ENCODE data around the gene NPHP4.

NPHP4 gene

DNA sequence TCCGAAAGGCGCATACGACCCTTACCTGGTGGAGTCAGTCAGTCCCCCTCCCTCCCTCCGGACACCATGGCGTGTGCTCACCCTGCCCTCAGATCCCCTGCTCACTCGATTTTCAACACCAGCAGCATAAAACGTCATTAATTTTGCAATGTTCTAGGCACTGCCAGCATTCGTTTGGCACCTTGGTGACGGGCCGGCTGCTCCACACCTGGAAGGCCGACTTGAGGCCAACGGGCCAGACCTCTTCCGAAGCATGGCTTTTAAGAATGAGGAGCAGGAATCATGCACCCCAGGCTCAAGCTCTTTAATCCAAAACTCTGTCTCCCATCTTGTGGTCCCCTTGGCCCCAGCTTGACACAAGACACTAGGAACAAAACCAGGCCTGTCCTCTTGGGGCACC lies 33.1 kb downstream of the NPHP4 start:
- H3K4me2 ChIP-seq (ENCODE audit: low read depth, low read length) = no peak overlapping the region
- TF ChIP-seq EZH2 (optimal IDR thresholded peaks at IDR 0.05; ENCODE audit: low read depth, low read length) (no peak), EZH2phosphoT487 (IDR thresholded peaks at IDR 0.05; ENCODE audit: low read length) (no peak)
- TF ChIP-seq, protein P1, sequence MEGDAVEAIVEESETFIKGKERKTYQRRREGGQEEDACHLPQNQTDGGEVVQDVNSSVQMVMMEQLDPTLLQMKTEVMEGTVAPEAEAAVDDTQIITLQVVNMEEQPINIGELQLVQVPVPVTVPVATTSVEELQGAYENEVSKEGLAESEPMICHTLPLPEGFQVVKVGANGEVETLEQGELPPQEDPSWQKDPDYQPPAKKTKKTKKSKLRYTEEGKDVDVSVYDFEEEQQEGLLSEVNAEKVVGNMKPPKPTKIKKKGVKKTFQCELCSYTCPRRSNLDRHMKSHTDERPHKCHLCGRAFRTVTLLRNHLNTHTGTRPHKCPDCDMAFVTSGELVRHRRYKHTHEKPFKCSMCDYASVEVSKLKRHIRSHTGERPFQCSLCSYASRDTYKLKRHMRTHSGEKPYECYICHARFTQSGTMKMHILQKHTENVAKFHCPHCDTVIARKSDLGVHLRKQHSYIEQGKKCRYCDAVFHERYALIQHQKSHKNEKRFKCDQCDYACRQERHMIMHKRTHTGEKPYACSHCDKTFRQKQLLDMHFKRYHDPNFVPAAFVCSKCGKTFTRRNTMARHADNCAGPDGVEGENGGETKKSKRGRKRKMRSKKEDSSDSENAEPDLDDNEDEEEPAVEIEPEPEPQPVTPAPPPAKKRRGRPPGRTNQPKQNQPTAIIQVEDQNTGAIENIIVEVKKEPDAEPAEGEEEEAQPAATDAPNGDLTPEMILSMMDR (IDR thresholded peaks at IDR 0.05; ENCODE audit: low read length) = no peak
- no peaks in the 10 kb centered on the region for H3K79me2 ChIP-seq (ENCODE audit: low read length)
- no peak overlapping the region for H3K9ac ChIP-seq (ENCODE audit: low read length)
- peaks cover 6% of the 10 kb centered on the region; the same call in 1 of the 2 replicates for H3K4me1 ChIP-seq (ENCODE audit: low read length)
- H3K27ac ChIP-seq (ENCODE audit: low read length) = no peak overlapping the region
- H2AFZ ChIP-seq (ENCODE audit: low read length) = no peak overlapping the region
- no peak overlapping the region for H3K4me3 ChIP-seq (ENCODE audit: low read length)
- H3K9me2 ChIP-seq (replicated peaks; ENCODE audit: insufficient read depth, low read length) = no peaks in the 10 kb centered on the region
- no peaks in the 10 kb centered on the region for H3K36me3 ChIP-seq (replicated peaks; ENCODE audit: insufficient read depth, low read length)
- no peaks in the 10 kb centered on the region for H3K27me3 ChIP-seq (replicated peaks; ENCODE audit: insufficient read depth, low read length)
- H4K20me1 ChIP-seq (ENCODE audit: insufficient read depth, low read length) = no peaks in the 10 kb centered on the region; the same call in 1 of the 2 replicates
- no peaks in the 10 kb centered on the region for H3K9me3 ChIP-seq (replicated peaks; ENCODE audit: insufficient read depth, low read length)
- no peaks in the 10 kb centered on the region for H3F3A ChIP-seq (ENCODE audit: insufficient read depth, low read length)
- no peak for DNase-seq

GRCh38 chr1:5956022-5956830 lies 36.0 kb downstream of the NPHP4 start:
- Histone ChIP-seq H4K20me1 (ENCODE audit: insufficient read depth, low read length) (no peaks in the 10 kb centered on the region; the same call in 1 of the 2 replicates), H3K4me1 (ENCODE audit: low read length) (peaks cover 6% of the 10 kb centered on the region; the same call in 1 of the 2 replicates), H3K4me3 (ENCODE audit: low read length) (no peak overlapping the region), H2AFZ (ENCODE audit: low read length) (no peak overlapping the region), H3K9me3 (replicated peaks; ENCODE audit: insufficient read depth, low read length) (no peaks in the 10 kb centered on the region), H3K9ac (ENCODE audit: low read length) (no peak overlapping the region), H3K27ac (ENCODE audit: low read length) (no peak overlapping the region), H3K9me2 (replicated peaks; ENCODE audit: insufficient read depth, low read length) (no peaks in the 10 kb centered on the region), H3K27me3 (replicated peaks; ENCODE audit: insufficient read depth, low read length) (no peaks in the 10 kb centered on the region), H3K4me2 (ENCODE audit: low read depth, low read length) (no peak overlapping the region), H3K36me3 (replicated peaks; ENCODE audit: insufficient read depth, low read length) (no peaks in the 10 kb centered on the region), H3F3A (ENCODE audit: insufficient read depth, low read length) (no peaks in the 10 kb centered on the region), H3K79me2 (ENCODE audit: low read length) (no peaks in the 10 kb centered on the region)
- TF ChIP-seq EZH2 (optimal IDR thresholded peaks at IDR 0.05; ENCODE audit: low read depth, low read length) (no peak), EZH2phosphoT487 (IDR thresholded peaks at IDR 0.05; ENCODE audit: low read length) (no peak)
- TF ChIP-seq, protein P1 (IDR thresholded peaks at IDR 0.05; ENCODE audit: low read length) = no peak
- DNase-seq = no peak

DNA sequence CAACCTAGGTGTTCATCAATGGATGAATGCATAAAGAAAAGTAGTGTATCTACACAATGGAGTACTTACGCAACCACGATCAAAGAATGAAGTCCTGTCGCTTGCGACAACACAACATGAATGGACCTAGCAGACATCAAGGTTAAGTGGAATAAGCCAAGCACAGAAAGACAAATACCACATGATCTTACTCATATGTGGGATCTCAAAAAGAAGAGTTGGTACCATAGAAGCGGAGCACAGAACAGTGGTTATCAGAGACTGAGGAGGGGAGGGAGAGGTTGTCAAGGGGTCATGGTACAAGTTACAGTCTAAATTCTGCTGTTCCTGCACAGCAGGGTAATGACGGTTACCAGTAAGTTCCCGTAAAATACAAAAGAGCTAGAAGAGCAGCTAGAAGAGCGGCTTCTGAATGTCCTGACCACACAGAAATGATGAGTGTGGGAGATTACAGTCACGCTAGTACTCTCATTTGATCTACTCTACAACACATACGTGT lies 36.7 kb downstream of the NPHP4 start:
- Histone ChIP-seq H3K27me3 (replicated peaks; ENCODE audit: insufficient read depth, low read length) (no peaks in the 10 kb centered on the region), H3K4me3 (ENCODE audit: low read length) (no peak overlapping the region), H3K4me2 (ENCODE audit: low read depth, low read length) (peak overlapping the region; percentile 4; the same call in 1 of the 2 replicates), H3K36me3 (replicated peaks; ENCODE audit: insufficient read depth, low read length) (no peaks in the 10 kb centered on the region), H3K79me2 (ENCODE audit: low read length) (no peaks in the 10 kb centered on the region), H3K9me2 (replicated peaks; ENCODE audit: insufficient read depth, low read length) (no peaks in the 10 kb centered on the region), H3K9ac (ENCODE audit: low read length) (no peak overlapping the region), H3K4me1 (ENCODE audit: low read length) (peaks cover 6% of the 10 kb centered on the region; the same call in 1 of the 2 replicates), H3K9me3 (replicated peaks; ENCODE audit: insufficient read depth, low read length) (no peaks in the 10 kb centered on the region), H3K27ac (ENCODE audit: low read length) (no peak overlapping the region; the same call in 1 of the 2 replicates), H2AFZ (ENCODE audit: low read length) (no peak overlapping the region), H4K20me1 (ENCODE audit: insufficient read depth, low read length) (no peaks in the 10 kb centered on the region; the same call in 1 of the 2 replicates), H3F3A (ENCODE audit: insufficient read depth, low read length) (no peaks in the 10 kb centered on the region)
- TF ChIP-seq, protein P1 (IDR thresholded peaks at IDR 0.05; ENCODE audit: low read length) = no peak
- TF ChIP-seq EZH2phosphoT487 (IDR thresholded peaks at IDR 0.05; ENCODE audit: low read length) = no peak
- TF ChIP-seq EZH2 (optimal IDR thresholded peaks at IDR 0.05; ENCODE audit: low read depth, low read length) = no peak
- DNase-seq = no peak

Measured in MM.1S (cell line).